Liver (tissue), 9 donors: ENCODE data around the gene UBE2V1. TPM values are rescaled to one million over a fixed set of nuclear protein-coding genes. Genes with fewer than 3 reads are reported as not detected.

ENCODE experiments used
- DNase-seq: peaks from one replicate; pipeline ENCODE4 v3.0.0-alpha.2; 2017; ENCODE audit warnings: low spot score
- H3K27ac ChIP-seq, 2 donors: one replicate each; pipeline ENCODE4 v1.7.0; 2013; ENCODE audit warnings: inconsistent platforms in 2 of 2, low read length in 2 of 2, control low read depth in 1 of 2, low read depth in 1 of 2, mild to moderate bottlenecking in 1 of 2
- H3K27me3 ChIP-seq, 4 donors: one replicate each; pipeline versions ENCODE4 v1.6.1 to v1.7.0; 2013; ENCODE audit warnings: low read length in 3 of 4, inconsistent platforms in 1 of 4, mild to moderate bottlenecking in 1 of 4, moderate library complexity in 1 of 4; ENCODE audit not compliant: control insufficient read depth in 4 of 4, insufficient read depth in 4 of 4
- H3K36me3 ChIP-seq, 4 donors: one replicate each; pipeline versions ENCODE4 v1.6.1 to v1.7.0; 2013; ENCODE audit warnings: low read length in 3 of 4, mild to moderate bottlenecking in 3 of 4, low read depth in 1 of 4, moderate library complexity in 1 of 4; ENCODE audit not compliant: control insufficient read depth in 4 of 4, insufficient read depth in 3 of 4
- H3K4me1 ChIP-seq, 4 donors: one replicate each; pipeline versions ENCODE4 v1.6.1 to v1.7.0; 2013; ENCODE audit warnings: low read length in 3 of 4, mild to moderate bottlenecking in 3 of 4, moderate library complexity in 1 of 4; ENCODE audit not compliant: control insufficient read depth in 4 of 4, insufficient read depth in 4 of 4
- H3K4me3 ChIP-seq, 3 donors: one replicate each; pipeline versions ENCODE4 v1.6.1 to v1.7.0; 2013; ENCODE audit warnings: low read length in 3 of 3, control low read depth in 1 of 3, low read depth in 1 of 3, mild to moderate bottlenecking in 1 of 3
- H3K9ac ChIP-seq, 2 donors: one replicate each; pipeline ENCODE4 v1.7.0; 2013; ENCODE audit warnings: low read length in 2 of 2, mild to moderate bottlenecking in 2 of 2, moderate library complexity in 2 of 2, control low read depth in 1 of 2, low read depth in 1 of 2
- H3K9me3 ChIP-seq, 4 donors: one replicate each; pipeline versions ENCODE4 v1.6.1 to v1.7.0; 2013; ENCODE audit warnings: low read length in 3 of 4; ENCODE audit not compliant: control insufficient read depth in 4 of 4
- ATF3 ChIP-seq: IDR thresholded peaks from 2 replicates; pipeline ENCODE4 v1.6.1; 2016; ENCODE audit warnings: antibody characterized with exemption
- EGR1 ChIP-seq, 2 donors: IDR thresholded peaks; 2 replicates each; pipeline ENCODE4 v1.6.1; 2016 to 2018; ENCODE audit warnings: antibody characterized with exemption in 2 of 2, low read depth in 2 of 2
- FOXA1 ChIP-seq: IDR thresholded peaks from 2 replicates; pipeline ENCODE4 v1.6.1; 2016; ENCODE audit warnings: antibody characterized with exemption
- FOXA2 ChIP-seq: IDR thresholded peaks from 2 replicates; pipeline ENCODE4 v1.6.1; 2016; ENCODE audit warnings: antibody characterized with exemption
- GABPA ChIP-seq, 2 donors: IDR thresholded peaks in 1 of 2; conservative IDR thresholded peaks in 1 of 2; 2 replicates each; pipeline ENCODE4 v1.6.1; 2016; ENCODE audit warnings: antibody characterized with exemption in 2 of 2, mild to moderate bottlenecking in 1 of 2, moderate library complexity in 1 of 2
- HNF4A ChIP-seq, 2 donors: conservative IDR thresholded peaks; 2 replicates each; pipeline ENCODE4 v1.6.1; 2016; ENCODE audit warnings: antibody characterized with exemption in 2 of 2, mild to moderate bottlenecking in 2 of 2
- HNF4G ChIP-seq: IDR thresholded peaks from 2 replicates; pipeline ENCODE4 v1.6.1; 2016; ENCODE audit warnings: antibody characterized with exemption
- JUND ChIP-seq, 2 donors: IDR thresholded peaks; 2 replicates each; pipeline ENCODE4 v1.6.1; 2016; ENCODE audit warnings: antibody characterized with exemption in 2 of 2
- MAX ChIP-seq: IDR thresholded peaks from 2 replicates; pipeline ENCODE4 v1.6.1; 2016; ENCODE audit warnings: antibody characterized with exemption
- NR2F2 ChIP-seq: IDR thresholded peaks from 2 replicates; pipeline ENCODE4 v1.6.1; 2016; ENCODE audit warnings: antibody characterized with exemption
- RAD21 ChIP-seq, 2 donors: IDR thresholded peaks; 2 replicates each; pipeline ENCODE4 v1.6.1; 2016; ENCODE audit warnings: antibody characterized with exemption in 2 of 2, mild to moderate bottlenecking in 2 of 2
- RXRA ChIP-seq, 2 donors: IDR thresholded peaks; 2 replicates each; pipeline ENCODE4 v1.6.1; 2017 to 2018; ENCODE audit warnings: antibody characterized with exemption in 2 of 2, mild to moderate bottlenecking in 1 of 2
- SP1 ChIP-seq: IDR thresholded peaks from 2 replicates; pipeline ENCODE4 v1.6.1; 2018; ENCODE audit warnings: antibody characterized with exemption, mild to moderate bottlenecking
- TAF1 ChIP-seq: conservative IDR thresholded peaks from 2 replicates; pipeline ENCODE4 v1.6.1; 2016; ENCODE audit warnings: antibody characterized with exemption, mild to moderate bottlenecking
- YY1 ChIP-seq: IDR thresholded peaks from 2 replicates; pipeline ENCODE4 v1.6.1; 2016; ENCODE audit warnings: antibody characterized with exemption, mild to moderate bottlenecking
- ZBTB33 ChIP-seq: IDR thresholded peaks from 2 replicates; pipeline ENCODE4 v1.6.1; 2016; ENCODE audit warnings: antibody characterized with exemption
- WGBS: extraction: QIAGEN DNeasy Blood & Tissue Kit; methylation state at CpG from one replicate; pipeline ENCODE4 v1.1.7; 2013; 5-methylcytosine and 5-hydroxymethylcytosine counted together
- polyA plus RNA-seq, 2 donors: library from polyadenylated mRNA; stranded (reverse) in 1 of 2; unstranded in 1 of 2; fragments of 200-250 nt in 1 of 2; fragments of >200 nt in 1 of 2; fragmentation: Nextera tagmentation in 1 of 2; extraction: Ambion mirVana in 1 of 2; gene quantifications; one replicate each; pipeline versions ENCODE4 v1.2.1 to v1.2.3, GENCODE V29; 2013 to 2015
- total RNA-seq, 2 donors: library from RNA; depleted of rRNA; stranded (reverse); fragments of >200 nt; gene quantifications; one replicate each; pipeline ENCODE4 v1.2.3, GENCODE V29; 2014
- donor health status: healthy.
- donor health status: healthy.
- donor health status: healthy.
- donor health status: healthy.
- donor health status: healthy.

The UBE2V1 gene
- total and polyA plus RNA-seq, 4 donors = 27.9 to 53.0 (median 34.2) TPM

- no peak for TF ChIP-seq MAX
- TF ChIP-seq RXRA (IDR thresholded peaks at IDR 0.05) = no peak
- no peak for TF ChIP-seq YY1
- TF ChIP-seq NR2F2 = no peak
- no peak for TF ChIP-seq HNF4G
- no peak for TF ChIP-seq JUND (IDR thresholded peaks at IDR 0.05)
- no peak for TF ChIP-seq TAF1
- no peak for TF ChIP-seq ZBTB33
- TF ChIP-seq HNF4A (conservative IDR thresholded peaks at IDR 0.05) = no peak
- no peak for TF ChIP-seq SP1
- Histone ChIP-seq H3K9ac (no peak overlapping the region), H3K27ac (no peak overlapping the region), H3K27me3 (no peaks in the 10 kb centered on the region), H3K36me3 (no peaks in the 10 kb centered on the region), H3K4me3 (no peak overlapping the region), H3K9me3 (no peaks in the 10 kb centered on the region), H3K4me1 (peaks cover 0 to 4% (median 2%) of the 10 kb centered on the region in 4 donors)
- no peak for DNase-seq
- WGBS = 87% methylated on average over 7 of the region's 7 CpGs
Measured at GRCh38 chr20:50067018-50067417, 45.9 kb downstream of the UBE2V1 start.

GRCh38 chr20:50066161-50066834, 46.7 kb downstream of the UBE2V1 start:
- Histone ChIP-seq H3K9me3 (no peaks in the 10 kb centered on the region), H3K9ac (no peak overlapping the region), H3K27me3 (no peaks in the 10 kb centered on the region), H3K27ac (no peak overlapping the region), H3K36me3 (no peaks in the 10 kb centered on the region), H3K4me1 (peaks cover 0 to under 1% (median 0%) of the 10 kb centered on the region in 4 donors), H3K4me3 (no peak overlapping the region)
- WGBS = 89% methylated on average over 10 of the region's 10 CpGs
- TF ChIP-seq HNF4A (conservative IDR thresholded peaks at IDR 0.05) (no peak), FOXA1 (no peak), TAF1 (no peak), YY1 (no peak), MAX (no peak), GABPA (IDR thresholded peaks at IDR 0.05 in 1 of 2, conservative IDR thresholded peaks at IDR 0.05 in 1 of 2) (no peak), FOXA2 (no peak), NR2F2 (no peak), ZBTB33 (no peak), HNF4G (no peak), RXRA (IDR thresholded peaks at IDR 0.05) (no peak), RAD21 (IDR thresholded peaks at IDR 0.05) (no peak), ATF3 (no peak), EGR1 (IDR thresholded peaks at IDR 0.05; ENCODE audit: low read depth in 2 of 2) (no peak)
- no peak for DNase-seq
